ENCODE results near the gene SFTPA2. TPM values are rescaled to one million over a fixed set of nuclear protein-coding genes. Genes with fewer than 3 reads are reported as not detected.
"Not testable (repeated sequence)": the region's sequence is repeated elsewhere in the genome, so short reads cannot be mapped to it uniquely, and the experiment has no call there.

Gene SFTPA2
- total RNA-seq, 1 experiment from 2014 or later, result 2.8 TPM

GRCh38 chr10:79528261-79528660 is 31.9 kb downstream of the SFTPA2 start:
- CTCF ChIA-PET; DNase-seq (ENCODE audit: low read depth, low spot score); H3K9me3 ChIP-seq (ENCODE audit: control insufficient read depth, insufficient read depth, low read depth, low read length); ATAC-seq; H3K27me3 ChIP-seq (ENCODE audit: control insufficient read depth, insufficient read depth, low read length); H3K27ac ChIP-seq (ENCODE audit: low read length); H3K4me1 ChIP-seq (ENCODE audit: control insufficient read depth, insufficient read depth, low read length); in situ Hi-C loops (cut with HindIII; ENCODE audit: low pct_unique_long_range_greater_than_20kb, low sequenced_read_pairs); intact Hi-C loops (cut with micrococcal nuclease; ENCODE audit: unreplicated experiment); H3K4me3 ChIP-seq (ENCODE audit: low read depth in 2 of 2, low read length in 2 of 2); BruUV-seq (replicated peaks); H3K36me3 ChIP-seq (ENCODE audit: control insufficient read depth, insufficient read depth, low read length): not testable (repeated sequence)
- POLR2A ChIA-PET, result interaction anchor here (0.7 kb wide), 1 partner anchor 112 kb away, joined by 3 read pairs; no protein-coding TSS in a partner anchor

- H3K36me3 ChIP-seq (ENCODE audit: control insufficient read depth, insufficient read depth, low read length); BruUV-seq (replicated peaks); H3K4me1 ChIP-seq (ENCODE audit: control insufficient read depth, insufficient read depth, low read length); CTCF ChIA-PET; H3K9me3 ChIP-seq (ENCODE audit: control insufficient read depth, insufficient read depth, low read depth, low read length); POLR2A ChIA-PET; DNase-seq (ENCODE audit: low read depth, low spot score); intact Hi-C loops (cut with micrococcal nuclease; ENCODE audit: unreplicated experiment); H3K27me3 ChIP-seq (ENCODE audit: control insufficient read depth, insufficient read depth, low read length); ATAC-seq; H3K27ac ChIP-seq (ENCODE audit: low read length); H3K4me3 ChIP-seq (ENCODE audit: low read depth in 2 of 2, low read length in 2 of 2); in situ Hi-C loops (cut with HindIII; ENCODE audit: low pct_unique_long_range_greater_than_20kb, low sequenced_read_pairs): not testable (repeated sequence)
Observed at GRCh38 chr10:79525049-79525710, 35.0 kb downstream of the SFTPA2 start.

- peak; percentile 67 for ATAC-seq
Observed at GRCh38 chr10:79523157-79523853, 36.9 kb downstream of the SFTPA2 start.

GRCh38 chr10:79522464-79522863 is 37.7 kb downstream of the SFTPA2 start:
- in situ Hi-C loops (cut with HindIII; ENCODE audit: low pct_unique_long_range_greater_than_20kb, low sequenced_read_pairs); H3K4me3 ChIP-seq (ENCODE audit: low read depth in 2 of 2, low read length in 2 of 2); CTCF ChIA-PET; H3K9me3 ChIP-seq (ENCODE audit: control insufficient read depth, insufficient read depth, low read depth, low read length); DNase-seq (ENCODE audit: low read depth, low spot score); H3K36me3 ChIP-seq (ENCODE audit: control insufficient read depth, insufficient read depth, low read length); BruUV-seq (replicated peaks); H3K4me1 ChIP-seq (ENCODE audit: control insufficient read depth, insufficient read depth, low read length); POLR2A ChIA-PET; intact Hi-C loops (cut with micrococcal nuclease; ENCODE audit: unreplicated experiment); H3K27me3 ChIP-seq (ENCODE audit: control insufficient read depth, insufficient read depth, low read length); H3K27ac ChIP-seq (ENCODE audit: low read length): not testable (repeated sequence)
- peak; percentile 44; the same call in 1 of the 2 replicates for ATAC-seq

More at GRCh38 chr10:79523157-79523853, 36.9 kb downstream of the SFTPA2 start:
- H3K27ac ChIP-seq (ENCODE audit: low read length); H3K4me1 ChIP-seq (ENCODE audit: control insufficient read depth, insufficient read depth, low read length); BruUV-seq (replicated peaks); H3K36me3 ChIP-seq (ENCODE audit: control insufficient read depth, insufficient read depth, low read length); DNase-seq (ENCODE audit: low read depth, low spot score); H3K9me3 ChIP-seq (ENCODE audit: control insufficient read depth, insufficient read depth, low read depth, low read length); H3K27me3 ChIP-seq (ENCODE audit: control insufficient read depth, insufficient read depth, low read length); intact Hi-C loops (cut with micrococcal nuclease; ENCODE audit: unreplicated experiment); POLR2A ChIA-PET; in situ Hi-C loops (cut with HindIII; ENCODE audit: low pct_unique_long_range_greater_than_20kb, low sequenced_read_pairs); CTCF ChIA-PET; H3K4me3 ChIP-seq (ENCODE audit: low read depth in 2 of 2, low read length in 2 of 2): not testable (repeated sequence)

- in situ Hi-C loops (cut with HindIII; ENCODE audit: low pct_unique_long_range_greater_than_20kb, low sequenced_read_pairs); POLR2A ChIA-PET: not testable (repeated sequence)
Observed at GRCh38 chr10:79521751-79522150, 38.5 kb downstream of the SFTPA2 start.

GRCh38 chr10:79517567-79517966 is 42.6 kb downstream of the SFTPA2 start:
- POLR2A ChIA-PET; H3K9me3 ChIP-seq (ENCODE audit: control insufficient read depth, insufficient read depth, low read depth, low read length); H3K4me1 ChIP-seq (ENCODE audit: control insufficient read depth, insufficient read depth, low read length); H3K27ac ChIP-seq (ENCODE audit: low read length); intact Hi-C loops (cut with micrococcal nuclease; ENCODE audit: unreplicated experiment); H3K27me3 ChIP-seq (ENCODE audit: control insufficient read depth, insufficient read depth, low read length); ATAC-seq; BruUV-seq (replicated peaks); H3K4me3 ChIP-seq (ENCODE audit: low read depth in 2 of 2, low read length in 2 of 2); CTCF ChIA-PET; DNase-seq (ENCODE audit: low read depth, low spot score); in situ Hi-C loops (cut with HindIII; ENCODE audit: low pct_unique_long_range_greater_than_20kb, low sequenced_read_pairs); H3K36me3 ChIP-seq (ENCODE audit: control insufficient read depth, insufficient read depth, low read length): not testable (repeated sequence)

More at GRCh38 chr10:79521751-79522150, 38.5 kb downstream of the SFTPA2 start:
- ATAC-seq; H3K27ac ChIP-seq (ENCODE audit: low read length); CTCF ChIA-PET; intact Hi-C loops (cut with micrococcal nuclease; ENCODE audit: unreplicated experiment); H3K4me1 ChIP-seq (ENCODE audit: control insufficient read depth, insufficient read depth, low read length); H3K27me3 ChIP-seq (ENCODE audit: control insufficient read depth, insufficient read depth, low read length); H3K9me3 ChIP-seq (ENCODE audit: control insufficient read depth, insufficient read depth, low read depth, low read length); H3K4me3 ChIP-seq (ENCODE audit: low read depth in 2 of 2, low read length in 2 of 2); DNase-seq (ENCODE audit: low read depth, low spot score); H3K36me3 ChIP-seq (ENCODE audit: control insufficient read depth, insufficient read depth, low read length); BruUV-seq (replicated peaks): not testable (repeated sequence)

- BruUV-seq (replicated peaks); H3K36me3 ChIP-seq (ENCODE audit: control insufficient read depth, insufficient read depth, low read length); CTCF ChIA-PET; H3K27me3 ChIP-seq (ENCODE audit: control insufficient read depth, insufficient read depth, low read length); H3K4me1 ChIP-seq (ENCODE audit: control insufficient read depth, insufficient read depth, low read length); H3K27ac ChIP-seq (ENCODE audit: low read length); ATAC-seq; H3K4me3 ChIP-seq (ENCODE audit: low read depth in 2 of 2, low read length in 2 of 2); DNase-seq (ENCODE audit: low read depth, low spot score); intact Hi-C loops (cut with micrococcal nuclease; ENCODE audit: unreplicated experiment); in situ Hi-C loops (cut with HindIII; ENCODE audit: low pct_unique_long_range_greater_than_20kb, low sequenced_read_pairs); H3K9me3 ChIP-seq (ENCODE audit: control insufficient read depth, insufficient read depth, low read depth, low read length); POLR2A ChIA-PET: not testable (repeated sequence)
Observed at GRCh38 chr10:79516532-79517205, 43.5 kb downstream of the SFTPA2 start.
